ENCODE measurements around the gene FNBP1.

The FNBP1 gene

DNA sequence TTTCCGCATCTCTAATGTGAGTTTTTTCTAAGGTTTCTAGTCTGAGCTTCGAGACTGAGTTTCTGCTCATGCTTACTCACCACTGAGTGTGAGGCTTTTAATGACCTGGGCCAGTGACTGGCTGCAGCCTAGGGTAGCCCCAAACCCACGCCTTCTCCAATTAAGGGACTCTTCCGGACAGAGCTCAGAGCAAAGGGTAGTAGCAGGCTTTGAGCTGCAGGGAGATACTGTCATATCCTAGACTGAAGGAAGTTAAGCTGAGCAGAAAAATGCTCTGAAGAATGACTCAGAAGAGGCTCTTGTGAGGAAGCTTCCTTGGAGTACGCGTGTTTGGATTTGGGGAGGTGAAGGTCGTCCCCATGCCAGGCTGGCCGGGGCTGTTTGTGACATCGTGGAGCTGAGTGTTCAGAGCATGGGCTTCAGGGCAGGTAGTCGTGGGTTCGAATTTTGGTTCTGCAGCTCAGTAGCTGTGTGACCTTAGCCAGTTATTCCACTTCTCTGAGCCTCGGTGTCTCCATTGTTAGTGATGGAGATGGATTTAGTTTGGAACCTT, 204.2 kb downstream of the FNBP1 start:
- peaks cover 42% of the 10 kb centered on the region for H3K4me1 Mint-ChIP-seq (ENCODE audit: low read depth)
- H3K9me3 Mint-ChIP-seq, result no peaks in the 10 kb centered on the region
- H3K4me3 Mint-ChIP-seq, result peak overlapping the region; percentile 69
- H3K27me3 Mint-ChIP-seq (ENCODE audit: low read depth), result no peaks in the 10 kb centered on the region
- peak; percentile 71 for DNase-seq (ENCODE audit: low spot score)
- peak overlapping the region; percentile 84 for H3K27ac Mint-ChIP-seq
- H3K36me3 Mint-ChIP-seq (ENCODE audit: low read depth), result peaks cover 28% of the 10 kb centered on the region
